Epithelial cell of esophagus (primary cell): Measurements from ENCODE around the gene MICAL3.

Experiments used
- DNase-seq: peaks from one replicate; pipeline ENCODE4 v3.0.0; 2010; ENCODE audit warnings: low read depth
- H3K4me3 ChIP-seq: 2 replicates; pipeline ENCODE4 v1.5.1; 2011; ENCODE audit warnings: mild to moderate bottlenecking, low read length, control low read depth
- TF ChIP-seq, protein P1 (sequence below): IDR thresholded peaks from 2 replicates; pipeline ENCODE4 v1.5.1; 2011; ENCODE audit warnings: low read depth, mild to moderate bottlenecking, low read length, control low read depth, inconsistent platforms; ENCODE audit not compliant: insufficient read depth; ENCODE audit errors: missing control alignments

MICAL3 gene

DNA sequence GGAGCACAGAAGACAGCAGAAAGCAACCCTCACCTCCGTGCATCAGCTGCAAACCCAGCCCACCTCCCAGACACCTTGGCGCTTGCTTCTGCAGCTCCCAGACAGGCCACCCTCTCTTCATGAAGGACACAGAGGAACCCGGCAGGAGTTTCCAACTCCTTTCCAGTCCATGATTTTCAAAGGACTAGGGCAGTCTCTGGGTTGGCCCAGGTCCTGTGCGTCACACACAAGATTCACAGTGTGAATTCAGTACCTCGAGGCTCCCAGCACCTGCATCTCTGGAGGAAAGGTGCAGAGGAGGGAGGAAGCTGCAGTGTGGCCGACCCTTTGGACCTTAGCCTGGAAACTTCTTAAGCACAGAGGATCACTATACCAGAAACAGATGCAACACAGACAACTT is 189.1 kb downstream of the MICAL3 start:
- DNase-seq, result no peak
- H3K4me3 ChIP-seq, result no peak overlapping the region
- TF ChIP-seq, protein P1, sequence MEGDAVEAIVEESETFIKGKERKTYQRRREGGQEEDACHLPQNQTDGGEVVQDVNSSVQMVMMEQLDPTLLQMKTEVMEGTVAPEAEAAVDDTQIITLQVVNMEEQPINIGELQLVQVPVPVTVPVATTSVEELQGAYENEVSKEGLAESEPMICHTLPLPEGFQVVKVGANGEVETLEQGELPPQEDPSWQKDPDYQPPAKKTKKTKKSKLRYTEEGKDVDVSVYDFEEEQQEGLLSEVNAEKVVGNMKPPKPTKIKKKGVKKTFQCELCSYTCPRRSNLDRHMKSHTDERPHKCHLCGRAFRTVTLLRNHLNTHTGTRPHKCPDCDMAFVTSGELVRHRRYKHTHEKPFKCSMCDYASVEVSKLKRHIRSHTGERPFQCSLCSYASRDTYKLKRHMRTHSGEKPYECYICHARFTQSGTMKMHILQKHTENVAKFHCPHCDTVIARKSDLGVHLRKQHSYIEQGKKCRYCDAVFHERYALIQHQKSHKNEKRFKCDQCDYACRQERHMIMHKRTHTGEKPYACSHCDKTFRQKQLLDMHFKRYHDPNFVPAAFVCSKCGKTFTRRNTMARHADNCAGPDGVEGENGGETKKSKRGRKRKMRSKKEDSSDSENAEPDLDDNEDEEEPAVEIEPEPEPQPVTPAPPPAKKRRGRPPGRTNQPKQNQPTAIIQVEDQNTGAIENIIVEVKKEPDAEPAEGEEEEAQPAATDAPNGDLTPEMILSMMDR, result no peak

GRCh38 chr22:17833489-17833888 is 190.9 kb downstream of the MICAL3 start:
- H3K4me3 ChIP-seq, result no peak overlapping the region
- TF ChIP-seq, protein P1, result no peak
- no peak for DNase-seq

GRCh38 chr22:17832665-17833064 is 191.7 kb downstream of the MICAL3 start:
- no peak for DNase-seq
- H3K4me3 ChIP-seq, result no peak overlapping the region
- TF ChIP-seq, protein P1, result no peak

DNA sequence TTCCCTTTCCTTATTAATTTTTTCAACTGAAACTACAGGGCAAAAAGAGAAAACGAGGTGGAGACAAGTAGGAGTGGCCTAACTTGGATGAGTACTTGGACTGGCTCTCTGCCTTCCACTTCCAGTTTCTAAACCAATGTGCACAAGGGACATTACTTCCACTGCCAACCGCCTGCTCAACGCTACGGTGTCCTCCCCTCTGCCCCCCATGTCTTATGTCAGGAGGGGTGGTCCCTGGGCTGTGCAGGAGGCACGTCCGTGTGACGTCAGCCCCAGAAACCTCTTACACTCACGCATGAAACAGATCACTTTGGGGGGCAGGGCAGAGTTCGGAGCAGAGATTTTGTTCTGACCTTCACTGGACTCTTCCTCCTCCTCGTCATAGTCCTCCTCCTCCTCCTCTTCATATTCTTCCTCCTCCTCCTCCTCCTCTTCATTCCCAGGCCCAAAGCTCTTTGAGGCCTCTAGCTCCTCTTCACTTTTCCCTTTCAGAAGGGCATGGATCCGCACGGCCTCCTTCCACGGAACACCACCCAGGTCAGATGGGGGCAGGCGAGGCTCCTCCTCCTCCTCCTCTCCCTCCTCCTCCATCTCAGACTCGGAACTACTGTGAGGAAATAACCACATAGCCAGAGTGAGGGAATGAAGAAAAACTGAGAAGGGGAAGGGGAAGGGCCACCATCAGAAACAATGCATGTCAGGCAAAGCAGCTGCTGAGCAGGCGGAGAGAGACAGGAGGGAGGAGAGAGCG is 192.7 kb downstream of the MICAL3 start:
- TF ChIP-seq, protein P1, result no peak
- no peak overlapping the region for H3K4me3 ChIP-seq
- no peak for DNase-seq

- peak; percentile 86 for DNase-seq
- H3K4me3 ChIP-seq, result no peak overlapping the region
- TF ChIP-seq, protein P1, result peak; percentile 100
These were observed 194.1 kb downstream of the MICAL3 start for GRCh38 chr22:17830043-17830961.

GRCh38 chr22:17829695-17830042 is 194.7 kb downstream of the MICAL3 start:
- TF ChIP-seq, protein P1, result no peak
- no peak overlapping the region for H3K4me3 ChIP-seq
- DNase-seq, result peak; percentile 72
